ENCODE results near the gene CCDC80. TPM values are rescaled to one million over a fixed set of nuclear protein-coding genes. Genes with fewer than 3 reads are reported as not detected.
"Not testable (repeated sequence)": the region's sequence is repeated elsewhere in the genome, so short reads cannot be mapped to it uniquely, and the experiment has no call there.

CCDC80 gene
- total RNA-seq, 1 donor from 2014 or later = 5.1 TPM

- DNase-seq = not testable (repeated sequence)
Observed at GRCh38 chr3:112665009-112665408, 24.1 kb upstream of the CCDC80 start.

GRCh38 chr3:112656043-112656442, 15.1 kb upstream of the CCDC80 start:
- DNase-seq = no peak

GRCh38 chr3:112654979-112655378, 14.0 kb upstream of the CCDC80 start:
- DNase-seq = no peak

- no peak for DNase-seq
Observed at GRCh38 chr3:112654492-112654891, 13.5 kb upstream of the CCDC80 start.

GRCh38 chr3:112653881-112654300, 12.9 kb upstream of the CCDC80 start:
- no peak for DNase-seq

- no peak for DNase-seq
Observed at GRCh38 chr3:112653209-112653871, 12.4 kb upstream of the CCDC80 start.

GRCh38 chr3:112651516-112651915, 10.6 kb upstream of the CCDC80 start:
- no peak for DNase-seq

- DNase-seq = no peak
Observed at GRCh38 chr3:112651071-112651470, 10.1 kb upstream of the CCDC80 start.

- no peak for DNase-seq
Observed at GRCh38 chr3:112650482-112650881, 9.5 kb upstream of the CCDC80 start.

- no peak for DNase-seq
Observed at GRCh38 chr3:112649478-112649735, 8.5 kb upstream of the CCDC80 start.

- no peak for DNase-seq
Observed at GRCh38 chr3:112647122-112647521, 6.2 kb upstream of the CCDC80 start.

- DNase-seq = no peak
Observed at GRCh38 chr3:112646623-112647022, 5.7 kb upstream of the CCDC80 start.

- DNase-seq = no peak
Observed at GRCh38 chr3:112644453-112644852, 3.5 kb upstream of the CCDC80 start.

GRCh38 chr3:112643621-112644240, 2.8 kb upstream of the CCDC80 start:
- DNase-seq = no peak

- DNase-seq = peak; percentile 46
Observed at GRCh38 chr3:112642912-112643506, 2.1 kb upstream of the CCDC80 start.

GRCh38 chr3:112640276-112640929, 540 bp downstream of the CCDC80 start:
- DNase-seq = no peak

- no peak for DNase-seq
Observed at GRCh38 chr3:112639455-112640225, 1.3 kb downstream of the CCDC80 start.

GRCh38 chr3:112638327-112639020, 2.5 kb downstream of the CCDC80 start:
- DNase-seq = no peak

- no peak for DNase-seq
Observed at GRCh38 chr3:112637700-112638099, 3.2 kb downstream of the CCDC80 start.

- no peak for DNase-seq
Observed at GRCh38 chr3:112635674-112636073, 5.3 kb downstream of the CCDC80 start.

- no peak for DNase-seq
Observed at GRCh38 chr3:112634786-112635541, 6.0 kb downstream of the CCDC80 start.

Data from occipital lobe (tissue), 2 donors.